Subcutaneous abdominal adipose tissue (tissue), 5 donors: Measurements from ENCODE around the gene RIMBP2.

Source experiments
- H3K27ac ChIP-seq: one replicate; pipeline ENCODE4 v1.7.0; 2013; ENCODE audit warnings: low read depth, mild to moderate bottlenecking, inconsistent platforms, low read length, moderate library complexity
- H3K27me3 ChIP-seq, 5 donors: one replicate each; pipeline ENCODE4 v1.7.0; 2013; ENCODE audit warnings: low read length in 5 of 5, inconsistent platforms in 1 of 5; ENCODE audit not compliant: control insufficient read depth in 5 of 5, insufficient read depth in 4 of 5
- H3K36me3 ChIP-seq, 5 donors: one replicate each; pipeline ENCODE4 v1.7.0; 2013; ENCODE audit warnings: low read length in 5 of 5; ENCODE audit not compliant: control insufficient read depth in 5 of 5, insufficient read depth in 5 of 5
- H3K4me1 ChIP-seq, 5 donors: one replicate each; pipeline ENCODE4 v1.7.0; 2013; ENCODE audit warnings: low read length in 5 of 5, mild to moderate bottlenecking in 3 of 5, moderate library complexity in 1 of 5; ENCODE audit not compliant: control insufficient read depth in 5 of 5, insufficient read depth in 5 of 5
- H3K4me3 ChIP-seq, 5 donors: one replicate each; pipeline ENCODE4 v1.7.0; 2013; ENCODE audit warnings: low read length in 5 of 5, low read depth in 1 of 5
- H3K9ac ChIP-seq, 5 donors: one replicate each; pipeline ENCODE4 v1.7.0; 2013; ENCODE audit warnings: low read length in 5 of 5, mild to moderate bottlenecking in 4 of 5, moderate library complexity in 3 of 5
- H3K9me3 ChIP-seq, 5 donors: one replicate each; pipeline ENCODE4 v1.7.0; 2013; ENCODE audit warnings: low read length in 5 of 5; ENCODE audit not compliant: control insufficient read depth in 5 of 5
- donor health status: healthy.
- donor health status: healthy.
- donor health status: healthy.
- donor health status: healthy.
- donor health status: healthy.

The RIMBP2 gene

DNA sequence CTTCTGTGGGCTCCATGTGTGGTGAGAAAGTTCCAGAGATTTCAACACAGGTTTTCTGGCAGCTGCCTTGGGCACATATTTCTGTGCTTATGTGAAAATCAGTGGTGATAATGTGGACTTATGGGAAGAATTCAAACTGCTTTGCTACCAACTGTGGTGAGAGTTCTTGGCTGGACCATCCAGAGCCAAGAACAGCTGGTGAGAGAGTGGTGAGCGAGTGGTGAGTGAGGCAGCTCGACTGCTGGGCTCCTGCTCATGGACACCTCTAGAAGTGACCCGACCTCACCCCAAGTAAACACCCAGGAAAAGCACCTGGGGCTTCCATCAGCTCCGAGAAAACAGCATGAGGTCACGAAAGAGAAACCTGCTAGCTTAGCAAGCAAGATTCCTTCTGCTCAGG is 272.0 kb downstream of the RIMBP2 start:
- Histone ChIP-seq H3K27ac (no peak overlapping the region), H3K9me3 (peaks cover 0 to 5% (median 0%) of the 10 kb centered on the region in 5 donors), H3K4me1 (no peaks in the 10 kb centered on the region), H3K27me3 (peaks cover 0 to 11% (median 3%) of the 10 kb centered on the region in 5 donors), H3K4me3 (no peak overlapping the region), H3K9ac (no peak overlapping the region), H3K36me3 (no peaks in the 10 kb centered on the region)

DNA sequence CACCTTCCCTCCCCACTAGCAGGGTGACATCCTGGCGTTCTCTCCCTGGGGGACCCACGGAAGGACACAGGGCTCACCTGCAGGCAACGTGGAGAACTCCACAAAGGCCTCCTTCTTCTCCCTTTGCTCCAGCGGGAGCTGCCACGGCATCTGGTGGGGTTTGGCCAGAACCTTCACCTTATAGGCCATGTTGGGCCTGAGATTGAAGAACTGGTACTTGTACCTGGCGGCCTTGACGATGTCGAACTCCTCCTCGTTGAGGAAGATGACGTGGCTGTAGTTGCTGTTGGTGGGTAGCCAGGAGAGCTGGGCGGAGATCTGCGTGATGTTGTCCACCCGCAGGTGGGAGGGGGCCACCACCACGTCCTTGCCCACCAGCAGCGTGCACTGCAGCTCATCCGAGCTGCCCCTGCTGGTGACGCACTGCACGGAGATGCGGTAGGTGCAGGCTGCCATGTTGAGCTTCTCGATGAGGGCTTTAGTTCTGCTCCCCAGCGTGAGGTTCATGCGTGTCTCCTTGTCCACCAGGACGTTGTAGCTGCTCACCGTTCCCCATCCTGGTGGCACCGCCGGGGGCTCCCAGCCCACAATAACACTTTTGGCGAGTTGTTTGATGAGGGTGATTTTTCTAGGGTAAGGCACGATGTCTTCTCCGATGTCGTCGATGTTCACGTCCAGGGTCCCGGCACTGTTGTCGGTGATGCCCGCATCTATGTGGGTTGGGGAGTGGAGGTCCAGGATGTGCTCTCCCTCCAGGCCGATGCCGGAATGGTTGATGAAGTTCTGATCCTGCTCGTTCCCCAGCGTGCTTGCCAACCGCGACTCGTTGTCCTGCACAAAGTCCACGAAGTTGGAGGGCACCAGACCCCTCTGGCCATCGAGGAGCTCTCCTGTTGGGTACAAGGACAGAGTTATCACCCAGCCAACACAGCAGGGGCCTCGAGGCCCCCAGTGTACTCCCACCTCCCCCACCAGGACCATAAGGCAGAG is 274.0 kb downstream of the RIMBP2 start:
- Histone ChIP-seq H3K36me3 (no peaks in the 10 kb centered on the region), H3K27ac (no peak overlapping the region), H3K4me3 (no peak overlapping the region), H3K9me3 (peaks cover 0 to 5% (median 0%) of the 10 kb centered on the region in 5 donors), H3K4me1 (no peaks in the 10 kb centered on the region), H3K27me3 (peaks cover 0 to 3% (median 0%) of the 10 kb centered on the region in 5 donors), H3K9ac (no peak overlapping the region)

DNA sequence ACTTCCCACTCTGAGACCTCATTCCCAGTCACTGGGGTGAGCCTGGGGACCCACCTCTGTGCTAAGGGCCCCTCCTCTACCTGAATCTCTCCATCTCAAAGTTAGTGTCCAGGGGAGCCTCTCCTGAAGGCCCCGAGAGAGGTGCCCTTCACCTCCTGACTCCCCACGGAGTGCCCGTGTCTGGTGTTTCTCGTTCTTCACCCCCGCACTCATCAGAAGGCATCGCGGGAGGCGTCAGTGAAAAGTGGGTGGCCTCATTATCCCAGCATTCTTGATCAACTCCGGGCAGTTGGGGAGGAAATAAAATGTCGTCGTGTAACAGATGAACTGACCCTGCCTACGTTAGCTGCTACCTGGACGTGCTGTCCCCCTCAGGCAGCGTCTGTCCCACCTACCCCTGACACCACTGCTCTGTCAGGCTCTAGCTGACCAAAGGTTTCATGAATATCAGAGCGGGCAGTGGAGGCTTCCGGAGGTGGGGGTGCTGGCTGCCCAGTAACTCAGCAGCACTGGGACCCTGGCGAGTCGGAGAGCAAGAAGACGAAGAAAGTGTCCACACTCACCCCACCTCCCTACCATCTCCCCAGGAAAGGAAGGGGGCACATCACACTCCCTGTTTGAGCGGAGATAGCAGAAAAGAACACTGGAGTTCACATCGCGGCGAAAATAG is 275.6 kb downstream of the RIMBP2 start:
- H3K9me3 ChIP-seq = peaks cover 0 to 5% (median 0%) of the 10 kb centered on the region in 5 donors
- no peaks in the 10 kb centered on the region for H3K36me3 ChIP-seq
- H3K27ac ChIP-seq = no peak overlapping the region
- H3K4me3 ChIP-seq = no peak overlapping the region
- no peak overlapping the region for H3K9ac ChIP-seq
- no peaks in the 10 kb centered on the region for H3K4me1 ChIP-seq
- no peaks in the 10 kb centered on the region for H3K27me3 ChIP-seq

DNA sequence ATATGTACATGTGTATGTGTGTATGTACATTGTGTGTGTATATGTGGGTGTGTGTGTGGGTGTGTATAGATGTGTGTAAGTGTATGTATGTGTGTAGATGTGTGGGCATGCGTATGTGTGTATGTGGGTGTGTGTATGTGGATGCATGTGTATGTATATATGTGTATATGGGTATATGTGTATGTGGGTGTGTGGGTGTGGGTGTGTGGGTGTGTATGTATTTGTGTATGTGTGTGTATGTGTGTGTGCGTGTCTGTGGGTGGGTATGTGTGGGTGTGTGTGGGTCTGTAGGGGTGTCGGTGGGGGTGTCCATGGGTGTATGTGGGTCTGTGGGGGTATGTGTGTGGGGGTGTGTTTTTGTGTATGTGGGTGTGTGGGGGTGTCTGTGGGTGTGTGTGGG is 276.8 kb downstream of the RIMBP2 start:
- H3K36me3 ChIP-seq = no peaks in the 10 kb centered on the region
- no peaks in the 10 kb centered on the region for H3K27me3 ChIP-seq
- no peaks in the 10 kb centered on the region for H3K4me1 ChIP-seq
- H3K9ac ChIP-seq = no peak overlapping the region
- H3K27ac ChIP-seq = no peak overlapping the region
- peaks cover 0 to 6% (median under 1%) of the 10 kb centered on the region in 5 donors for H3K9me3 ChIP-seq
- no peak overlapping the region for H3K4me3 ChIP-seq

DNA sequence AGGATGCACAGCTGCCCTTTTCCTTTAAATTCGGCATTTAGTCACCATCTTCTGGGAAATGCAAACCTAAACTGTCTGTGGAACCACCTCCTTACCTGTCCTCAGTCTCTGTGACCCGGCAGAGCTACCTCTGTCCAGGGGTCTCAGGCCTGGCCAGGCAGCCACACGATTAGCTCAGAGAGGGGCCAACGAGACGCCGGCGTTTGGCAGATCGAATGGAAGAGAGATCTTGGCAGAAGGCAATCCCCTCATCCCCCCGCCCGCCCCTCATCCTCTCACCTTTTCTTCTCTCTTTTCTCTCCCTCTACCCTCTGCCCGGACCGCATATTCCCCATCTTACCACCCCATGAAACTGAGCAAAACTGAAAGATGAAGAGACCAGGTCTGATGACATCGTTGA is 277.4 kb downstream of the RIMBP2 start:
- H3K9me3 ChIP-seq = peaks cover 0 to 9% (median 4%) of the 10 kb centered on the region in 5 donors

DNA sequence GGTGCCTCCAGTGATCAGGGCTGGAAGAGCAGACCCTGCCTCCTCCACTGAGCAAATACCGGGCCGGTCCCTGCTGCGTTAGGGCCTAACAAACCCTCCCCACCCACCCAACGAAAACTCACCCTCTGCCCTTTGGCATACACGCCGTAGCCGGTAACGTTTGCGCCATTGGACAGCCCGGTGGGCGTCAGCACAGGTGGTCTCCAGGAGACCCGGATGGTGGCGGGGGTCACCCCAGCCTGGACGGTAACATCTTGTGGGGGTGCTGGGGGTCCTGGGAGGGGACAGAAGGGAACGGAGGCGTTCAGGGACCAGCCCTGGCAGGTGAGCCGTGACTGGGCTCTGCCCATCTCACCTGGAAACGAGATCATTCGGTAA is 277.9 kb downstream of the RIMBP2 start:
- H3K27me3 ChIP-seq = no peaks in the 10 kb centered on the region
- H3K9me3 ChIP-seq = peaks cover 0 to 13% (median 9%) of the 10 kb centered on the region in 5 donors
- no peaks in the 10 kb centered on the region for H3K36me3 ChIP-seq
- no peak overlapping the region for H3K9ac ChIP-seq
- H3K4me3 ChIP-seq = no peak overlapping the region
- no peak overlapping the region for H3K27ac ChIP-seq
- no peaks in the 10 kb centered on the region for H3K4me1 ChIP-seq

More for the DNA sequence above, 277.4 kb downstream of the RIMBP2 start:
- H3K4me3 ChIP-seq = no peak overlapping the region
- no peak overlapping the region for H3K9ac ChIP-seq
- H3K27ac ChIP-seq = no peak overlapping the region
- no peaks in the 10 kb centered on the region for H3K4me1 ChIP-seq
- no peaks in the 10 kb centered on the region for H3K27me3 ChIP-seq
- no peaks in the 10 kb centered on the region for H3K36me3 ChIP-seq

DNA sequence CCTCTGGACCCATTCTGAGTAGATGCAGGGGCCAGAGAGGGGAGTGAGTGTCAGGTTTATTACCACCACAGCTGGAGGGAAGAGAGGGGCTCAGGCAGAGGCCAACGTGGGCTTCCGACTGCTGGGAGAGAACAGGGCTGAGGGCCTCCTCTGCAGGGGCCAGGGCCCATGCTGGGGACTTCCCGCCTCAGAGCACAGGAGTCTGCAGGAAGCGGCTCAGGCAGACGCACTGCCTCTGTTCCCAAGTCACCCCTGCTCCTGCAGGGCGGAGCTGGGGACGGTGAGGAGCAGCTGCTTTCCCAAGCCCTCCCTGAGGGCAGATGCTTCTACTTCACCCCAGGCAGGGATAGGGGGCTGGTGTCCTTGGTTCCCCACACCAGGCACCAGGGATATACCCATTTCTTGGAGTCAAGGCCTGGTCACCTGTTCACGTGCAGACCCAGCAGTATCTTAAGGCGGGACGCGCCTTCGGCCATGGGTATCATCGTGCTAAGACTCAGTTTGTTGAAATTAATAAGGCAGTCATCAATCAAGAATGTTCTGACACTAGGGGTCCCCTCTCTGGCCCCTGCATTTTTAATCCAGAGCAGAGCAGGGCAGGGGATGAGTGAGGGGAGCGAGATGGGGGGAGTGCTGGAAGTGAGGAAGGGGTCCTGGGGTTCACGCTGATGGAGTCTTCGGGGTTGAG is 278.4 kb downstream of the RIMBP2 start:
- Histone ChIP-seq H3K9me3 (peaks cover 0 to 16% (median 11%) of the 10 kb centered on the region in 5 donors), H3K4me1 (no peaks in the 10 kb centered on the region), H3K9ac (no peak overlapping the region), H3K36me3 (no peaks in the 10 kb centered on the region), H3K4me3 (no peak overlapping the region), H3K27me3 (no peaks in the 10 kb centered on the region), H3K27ac (no peak overlapping the region)

DNA sequence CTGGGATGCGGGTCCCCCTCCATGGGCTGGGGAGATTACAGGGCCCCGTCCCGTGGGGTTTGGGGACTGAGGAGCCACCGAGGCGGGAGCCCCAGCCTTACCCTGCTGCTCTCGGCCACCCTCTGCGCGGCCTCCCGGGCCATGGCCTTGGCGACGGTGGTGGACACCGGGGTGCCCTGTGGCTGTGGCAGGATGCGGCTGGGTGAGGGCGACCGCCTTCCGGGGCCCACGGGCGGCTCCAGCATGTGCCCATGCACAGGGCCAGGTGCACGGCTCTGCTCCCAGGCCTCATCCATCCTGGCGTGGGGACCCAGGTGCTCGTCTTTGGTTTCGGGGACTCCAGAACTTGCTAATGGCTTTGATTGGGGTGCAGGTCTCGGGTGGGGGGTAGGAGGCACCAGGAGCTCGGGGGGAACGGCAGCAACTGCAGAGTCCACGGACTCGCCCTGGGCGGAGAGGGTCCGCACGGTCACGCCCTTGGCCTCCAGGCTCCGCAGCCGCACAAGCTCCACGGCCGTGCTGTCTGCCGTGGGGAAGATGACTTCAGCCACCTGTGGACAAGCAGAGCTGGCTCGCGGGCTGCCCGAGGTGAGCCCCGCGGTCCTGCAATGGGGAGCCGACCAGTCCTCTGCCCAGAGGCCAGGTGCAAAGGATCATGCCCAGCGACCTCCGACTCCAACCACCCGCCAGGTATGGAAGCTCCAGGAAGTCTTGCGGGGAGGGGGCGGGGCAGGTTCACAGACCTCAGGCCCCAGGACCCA is 279.2 kb downstream of the RIMBP2 start:
- Histone ChIP-seq H3K27ac (no peak overlapping the region), H3K9me3 (peaks cover 0 to 14% (median 11%) of the 10 kb centered on the region in 5 donors), H3K4me3 (no peak overlapping the region), H3K36me3 (no peaks in the 10 kb centered on the region), H3K4me1 (no peaks in the 10 kb centered on the region), H3K27me3 (no peaks in the 10 kb centered on the region), H3K9ac (no peak overlapping the region)

DNA sequence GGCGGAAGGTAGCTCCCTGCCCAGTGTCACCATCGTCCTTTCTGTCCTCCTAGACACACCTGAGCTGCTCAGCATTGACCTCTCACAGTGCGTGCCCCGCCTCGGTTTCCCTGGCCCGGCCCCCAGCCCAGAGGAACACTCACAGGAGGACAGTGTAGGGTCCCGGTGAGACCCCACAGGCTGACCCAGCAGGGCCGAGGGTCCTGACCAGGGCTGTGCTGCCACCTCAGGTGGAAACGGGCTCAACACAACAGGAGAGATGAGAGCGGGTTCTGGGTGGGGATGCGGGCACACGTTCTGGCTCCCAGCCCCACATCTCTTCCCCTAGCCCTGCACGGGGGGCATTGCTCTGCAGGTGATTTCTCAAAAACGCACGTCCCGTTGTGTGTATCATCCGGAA is 280.3 kb downstream of the RIMBP2 start:
- Histone ChIP-seq H3K4me3 (no peak overlapping the region), H3K27me3 (no peaks in the 10 kb centered on the region), H3K36me3 (no peaks in the 10 kb centered on the region), H3K4me1 (no peaks in the 10 kb centered on the region), H3K9me3 (peaks cover 0 to 14% (median 11%) of the 10 kb centered on the region in 5 donors), H3K27ac (no peak overlapping the region), H3K9ac (no peak overlapping the region)
